Motor neuron (in vitro differentiated cells): ENCODE results near the gene OR2T5. TPM values are rescaled to one million over a fixed set of nuclear protein-coding genes. Genes with fewer than 3 reads are reported as not detected.

Source experiments
- total RNA-seq, 8 experiments: library from RNA; unstranded; fragments of 300-600 nt; gene quantifications; 2 replicates each; pipeline versions ENCODE4 v1.2.3 to v1.2.4, GENCODE V29; 2022

Gene OR2T5
- total RNA-seq, 8 experiments from 2014 or later = 0.21 TPM; not detected in 7

Other genes with a start within 250 kb of the OR2T5 start
- gene OR2T33, start 210.6 kb upstream of the OR2T5 start, total RNA-seq = 1 to 10 TPM in 1 of 8 experiments, under 1 TPM in 5, not detected in 2; 0.14 to 1.0 (median 0.28) TPM
- 1 to 10 TPM in 2 of 8 experiments, under 1 TPM in 3, not detected in 3; 0.05 to 1.7 (median 0.41) TPM for gene OR2T12, start 185.2 kb upstream of the OR2T5 start, total RNA-seq
- gene OR2M7, start 164.0 kb upstream of the OR2T5 start, total RNA-seq = under 1 TPM in 1 of 8 experiments, not detected in 7; 0.76 TPM
- under 1 TPM in 3 of 8 experiments, not detected in 5; 0.32 to 0.52 (median 0.49) TPM for gene OR14C36, start 139.8 kb upstream of the OR2T5 start, total RNA-seq
- under 1 TPM in 1 of 8 experiments, not detected in 7; 0.66 TPM for gene OR2T4, start 126.9 kb upstream of the OR2T5 start, total RNA-seq
- gene OR2T6, start 112.8 kb upstream of the OR2T5 start, total RNA-seq = under 1 TPM in 4 of 8 experiments, not detected in 4; 0.14 to 0.66 (median 0.19) TPM
- under 1 TPM in 4 of 8 experiments, not detected in 4; 0.13 to 0.62 (median 0.34) TPM for gene OR2T1, start 85.5 kb upstream of the OR2T5 start, total RNA-seq
- 1 to 10 TPM in 1 of 8 experiments, under 1 TPM in 4, not detected in 3; 0.31 to 1.7 (median 0.33) TPM for gene OR2T2, start 43.0 kb upstream of the OR2T5 start, total RNA-seq
- gene OR2T3, start 15.2 kb upstream of the OR2T5 start, total RNA-seq = under 1 TPM in 2 of 8 experiments, not detected in 6; 0.38 to 0.80 TPM
- under 1 TPM in 3 of 8 experiments, not detected in 5; 0.09 to 0.24 (median 0.13) TPM for gene OR2G6, start 19.5 kb downstream of the OR2T5 start, total RNA-seq
- under 1 TPM in 4 of 8 experiments, not detected in 4; 0.27 to 0.90 (median 0.43) TPM for gene OR2T29, start 74.2 kb downstream of the OR2T5 start, total RNA-seq
- gene OR2T34, start 86.2 kb downstream of the OR2T5 start, total RNA-seq = under 1 TPM in 3 of 8 experiments, not detected in 5; 0.32 to 0.81 (median 0.38) TPM
- gene OR2T10, start 109.1 kb downstream of the OR2T5 start, total RNA-seq = under 1 TPM in 3 of 8 experiments, not detected in 5; 0.08 to 0.28 (median 0.09) TPM
- under 1 TPM in 4 of 8 experiments, not detected in 4; 0.05 to 0.38 (median 0.19) TPM for gene OR2T11, start 146.5 kb downstream of the OR2T5 start, total RNA-seq
- under 1 TPM in 1 of 8 experiments, not detected in 7; 0.05 TPM for gene OR2T35, start 156.7 kb downstream of the OR2T5 start, total RNA-seq
- under 1 TPM in 2 of 8 experiments, not detected in 6; 0.29 to 0.66 TPM for gene OR2T27, start 166.9 kb downstream of the OR2T5 start, total RNA-seq
- under 1 TPM in 1 of 8 experiments, not detected in 7; 0.43 TPM for gene OR14I1, start 214.2 kb downstream of the OR2T5 start, total RNA-seq